ENCODE results near the gene B3GLCT. TPM values are rescaled to one million over a fixed set of nuclear protein-coding genes. Genes with fewer than 3 reads are reported as not detected.

The B3GLCT gene
- total RNA-seq, 1 donor from 2014 or later: 3.0 TPM

DNA sequence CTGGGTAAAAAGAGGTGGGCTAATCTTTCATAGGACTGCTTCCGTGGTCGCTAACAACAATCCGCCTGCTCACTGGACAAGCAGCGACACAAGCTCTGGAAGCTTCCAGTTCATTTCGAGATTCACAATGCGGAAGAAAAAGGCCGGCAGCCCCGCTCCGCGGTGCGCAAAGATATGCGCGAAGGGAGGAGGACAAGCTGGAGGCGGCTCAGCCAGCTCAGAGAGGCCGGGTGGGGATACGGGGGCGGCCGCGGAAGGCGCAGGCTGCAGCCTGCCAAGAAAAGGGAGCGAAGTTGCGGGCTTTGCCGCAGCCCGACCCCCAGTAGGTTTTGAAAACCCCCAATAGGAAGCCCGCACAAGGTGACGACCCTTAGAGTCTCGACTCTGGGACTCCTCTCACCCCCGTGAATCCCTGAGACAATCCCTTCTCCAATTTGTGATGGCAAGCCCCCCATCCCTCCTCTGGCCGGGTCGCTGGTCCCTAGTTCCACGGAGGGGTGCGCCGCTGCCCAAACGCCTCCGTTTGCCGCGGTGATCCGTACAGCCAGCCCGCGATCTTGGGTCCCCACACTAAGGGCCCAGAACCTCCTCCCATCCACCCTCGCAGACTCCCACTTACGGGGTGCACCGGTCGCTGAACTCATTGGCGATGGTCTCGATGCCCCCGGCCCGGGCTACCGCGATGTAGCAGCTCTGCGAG lies 38.8 kb upstream of the B3GLCT start:
- H3K27me3 Mint-ChIP-seq: no peaks in the 10 kb centered on the region
- peaks cover 47% of the 10 kb centered on the region for H3K36me3 Mint-ChIP-seq (ENCODE audit: low read depth)
- H3K4me1 Mint-ChIP-seq: peaks cover 38% of the 10 kb centered on the region
- TF ChIP-seq CTCF (IDR thresholded peaks at IDR 0.05): no peak
- H3K27ac Mint-ChIP-seq: peak overlapping the region; percentile 95
- ATAC-seq (ENCODE audit: low read depth) (no peak), DNase-seq (peak; percentile 55)
- no peaks in the 10 kb centered on the region for H3K9me3 Mint-ChIP-seq
- H3K4me3 Mint-ChIP-seq: peak overlapping the region; percentile 97
- ChIA-PET CTCF (interaction anchor here (1.5 kb wide), 1 partner anchor 39 kb away, joined by 4 read pairs; the partner anchor contains the start of gene B3GLCT), POLR2A (interaction anchor here (1.1 to 3.0 kb wide), 2 partner anchors 40 to 544 kb away, joined by 3 to 26 read pairs; partner anchors contain the start of gene B3GLCT)
- intact Hi-C loops (cut with micrococcal nuclease): loop anchor here (1.0 to 5.0 kb wide), 5 partner anchors 263 to 1314 kb away; partner anchors contain the start of gene KATNAL1

DNA sequence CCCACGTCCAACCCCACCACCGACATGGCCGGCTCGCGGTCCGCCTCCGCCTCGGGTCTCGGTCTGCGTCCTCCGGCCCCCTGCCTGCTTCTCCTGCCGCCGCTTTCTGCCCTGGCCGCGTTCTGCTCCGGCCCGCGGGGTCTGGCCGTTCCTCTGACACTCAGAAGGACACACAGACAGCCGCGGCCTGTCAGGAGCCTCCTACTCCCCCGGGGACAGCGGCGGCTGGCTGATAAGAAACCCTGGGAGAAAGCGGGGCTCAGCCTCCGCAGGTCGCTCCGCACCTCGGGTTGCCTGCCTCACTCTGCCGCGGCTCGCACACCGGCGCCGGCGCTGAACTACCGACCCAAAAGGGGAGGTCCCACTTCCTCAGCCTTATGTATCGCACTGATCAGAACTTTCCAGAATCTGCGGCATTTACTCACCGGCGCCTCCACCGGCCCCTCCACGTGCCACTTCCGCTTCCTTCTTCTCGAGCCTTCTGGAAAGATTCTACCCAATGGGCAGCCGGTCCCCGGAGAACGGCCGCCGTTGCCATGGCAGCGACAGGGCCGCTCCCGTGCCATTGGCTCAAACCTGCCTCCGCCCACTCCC lies 38.1 kb upstream of the B3GLCT start, which contains the start of gene HSPH1:
Gene HSPH1, minus strand, starts transcription at position 348 of the 594 bp plus-strand sequence. Its CDS starts 322 bp downstream, at position 26.
- ATAC-seq (ENCODE audit: low read depth): peak; percentile 78
- Mint-ChIP-seq H3K9me3 (no peaks in the 10 kb centered on the region), H3K4me3 (peak within 1 kb of the TSS; percentile 97), H3K36me3 (ENCODE audit: low read depth) (peaks cover 44% of the 10 kb centered on the region), H3K27ac (peak within 1 kb of the TSS; percentile 95), H3K4me1 (peaks cover 37% of the 10 kb centered on the region), H3K27me3 (no peaks in the 10 kb centered on the region)
- no peak for TF ChIP-seq CTCF (IDR thresholded peaks at IDR 0.05)
- intact Hi-C loops (cut with micrococcal nuclease): loop anchor here (1.0 to 5.0 kb wide), 11 partner anchors 39 to 1566 kb away; partner anchors contain the start of genes KATNAL1, N4BP2L2, SLC7A1 and UBL3
- ChIA-PET POLR2A (interaction anchor here (3.0 kb wide), 1 partner anchor 39 kb away, joined by 26 read pairs; the partner anchor contains the start of gene B3GLCT), CTCF (no interaction called here)
- peak; percentile 99 for DNase-seq

GRCh38 chr13:31162151-31163008 lies 37.4 kb upstream of the B3GLCT start:
- DNase-seq: no peak
- intact Hi-C loops (cut with micrococcal nuclease): loop anchor here (1.0 to 5.0 kb wide), 9 partner anchors 38 to 1567 kb away; partner anchors contain the start of genes KATNAL1, N4BP2L2, SLC7A1 and UBL3
- ATAC-seq (ENCODE audit: low read depth): peak; percentile 85
- ChIA-PET POLR2A (interaction anchor here (1.0 to 3.0 kb wide), 2 partner anchors 38 to 1153 kb away, joined by 3 to 26 read pairs; partner anchors contain the start of genes B3GLCT, BRCA2 and ZAR1L), CTCF (no interaction called here)
- Mint-ChIP-seq H3K27ac (peak overlapping the region; percentile 95), H3K4me3 (peak overlapping the region; percentile 97), H3K4me1 (peaks cover 35% of the 10 kb centered on the region), H3K27me3 (no peaks in the 10 kb centered on the region), H3K36me3 (ENCODE audit: low read depth) (peaks cover 39% of the 10 kb centered on the region), H3K9me3 (no peaks in the 10 kb centered on the region)
- TF ChIP-seq CTCF (IDR thresholded peaks at IDR 0.05): no peak

DNA sequence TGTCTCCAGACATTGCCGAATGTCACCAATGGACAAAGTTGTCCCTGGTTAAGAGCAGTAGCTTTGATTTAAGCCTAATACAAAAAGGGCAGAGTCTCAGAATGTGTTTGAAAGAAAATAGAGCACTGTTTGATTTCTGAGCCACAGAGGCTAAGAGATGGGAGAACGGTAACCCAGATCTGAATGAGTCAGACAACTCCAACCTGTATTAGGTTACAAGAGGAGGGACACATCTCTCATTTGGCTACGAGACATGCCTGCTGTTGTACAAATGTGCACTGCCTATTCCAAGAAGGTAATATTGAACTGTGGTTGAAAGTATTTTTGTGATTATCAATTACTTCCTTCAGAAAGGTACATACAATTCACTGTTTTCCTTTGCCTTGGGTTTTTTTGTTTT lies 33.2 kb upstream of the B3GLCT start:
- ChIA-PET CTCF (no interaction called here), POLR2A (no interaction called here)
- ATAC-seq (ENCODE audit: low read depth): no peak
- no peak for TF ChIP-seq CTCF (IDR thresholded peaks at IDR 0.05)
- no peak for DNase-seq
- peaks cover 5% of the 10 kb centered on the region for H3K27me3 Mint-ChIP-seq
- peaks cover 6% of the 10 kb centered on the region for H3K36me3 Mint-ChIP-seq (ENCODE audit: low read depth)
- no peaks in the 10 kb centered on the region for H3K9me3 Mint-ChIP-seq
- no peak overlapping the region for H3K27ac Mint-ChIP-seq
- peaks cover 10% of the 10 kb centered on the region for H3K4me1 Mint-ChIP-seq
- intact Hi-C loops (cut with micrococcal nuclease): no loop called here
- H3K4me3 Mint-ChIP-seq: no peak overlapping the region

All from activated B cell treated with CpG ODN at 0.5 μM for 24 hours (primary cell).